ENCODE data around the gene TNFAIP6. TPM values are rescaled to one million over a fixed set of nuclear protein-coding genes. Genes with fewer than 3 reads are reported as not detected.
"Not testable (repeated sequence)": the region's sequence is repeated elsewhere in the genome, so short reads cannot be mapped to it uniquely, and the experiment has no call there.

TNFAIP6 gene
- not detected in 2 replicates for total RNA-seq

- H3K36me3 Mint-ChIP-seq (ENCODE audit: low read depth): no peaks in the 10 kb centered on the region
Observed at GRCh38 chr2:151357359-151357758, at the start of gene TNFAIP6. Gene TNFAIP6, plus strand, starts transcription at chr2:151357592. Its CDS starts 75 bp downstream, at chr2:151357667.

GRCh38 chr2:151310313-151310712 is 47.1 kb upstream of the TNFAIP6 start:
- DNase-seq; intact Hi-C loops (cut with micrococcal nuclease); H3K4me1 Mint-ChIP-seq: not testable (repeated sequence)

More at GRCh38 chr2:151357359-151357758, at the start of gene TNFAIP6:
- Mint-ChIP-seq H3K27me3 (peaks cover 18% of the 10 kb centered on the region), H3K4me1 (no peaks in the 10 kb centered on the region), H3K4me3 (no peak within 1 kb of the TSS), H3K9me3 (no peaks in the 10 kb centered on the region), H3K27ac (no peak within 1 kb of the TSS)
- DNase-seq: no peak
- intact Hi-C loops (cut with micrococcal nuclease): no loop called here

GRCh38 chr2:151312440-151312839 is 45.0 kb upstream of the TNFAIP6 start:
- H3K27me3 Mint-ChIP-seq; H3K36me3 Mint-ChIP-seq (ENCODE audit: low read depth); H3K4me1 Mint-ChIP-seq; intact Hi-C loops (cut with micrococcal nuclease); H3K4me3 Mint-ChIP-seq; H3K9me3 Mint-ChIP-seq; H3K27ac Mint-ChIP-seq: not testable (repeated sequence)
- DNase-seq: peak; percentile 20

More at GRCh38 chr2:151310313-151310712, 47.1 kb upstream of the TNFAIP6 start:
- peaks cover 16% of the 10 kb centered on the region for H3K27me3 Mint-ChIP-seq
- H3K4me3 Mint-ChIP-seq; H3K9me3 Mint-ChIP-seq; H3K27ac Mint-ChIP-seq; H3K36me3 Mint-ChIP-seq (ENCODE audit: low read depth): not testable (repeated sequence)

GRCh38 chr2:151315381-151315903 is 42.0 kb upstream of the TNFAIP6 start:
- Mint-ChIP-seq H3K9me3 (peaks cover 12% of the 10 kb centered on the region), H3K27me3 (peaks cover 2% of the 10 kb centered on the region), H3K36me3 (ENCODE audit: low read depth) (peaks cover 7% of the 10 kb centered on the region), H3K4me1 (peaks cover 15% of the 10 kb centered on the region), H3K27ac (no peak overlapping the region), H3K4me3 (no peak overlapping the region)
- intact Hi-C loops (cut with micrococcal nuclease): no loop called here
- no peak for DNase-seq

GRCh38 chr2:151325581-151326095 is 31.8 kb upstream of the TNFAIP6 start:
- H3K27ac Mint-ChIP-seq: no peak overlapping the region
- H3K4me1 Mint-ChIP-seq: no peaks in the 10 kb centered on the region
- H3K36me3 Mint-ChIP-seq (ENCODE audit: low read depth): no peaks in the 10 kb centered on the region
- DNase-seq: no peak
- intact Hi-C loops (cut with micrococcal nuclease): no loop called here
- peaks cover 27% of the 10 kb centered on the region for H3K27me3 Mint-ChIP-seq
- no peak overlapping the region for H3K4me3 Mint-ChIP-seq
- peaks cover 2% of the 10 kb centered on the region for H3K9me3 Mint-ChIP-seq

- H3K4me3 Mint-ChIP-seq: no peak overlapping the region
- DNase-seq: no peak
- H3K9me3 Mint-ChIP-seq: no peaks in the 10 kb centered on the region
- peaks cover 30% of the 10 kb centered on the region for H3K27me3 Mint-ChIP-seq
- H3K27ac Mint-ChIP-seq: no peak overlapping the region
- no peaks in the 10 kb centered on the region for H3K36me3 Mint-ChIP-seq (ENCODE audit: low read depth)
- no peaks in the 10 kb centered on the region for H3K4me1 Mint-ChIP-seq
- intact Hi-C loops (cut with micrococcal nuclease): no loop called here
Observed at GRCh38 chr2:151326554-151326953, 30.8 kb upstream of the TNFAIP6 start.

- no peak for DNase-seq
- intact Hi-C loops (cut with micrococcal nuclease): no loop called here
- Mint-ChIP-seq H3K36me3 (ENCODE audit: low read depth) (no peaks in the 10 kb centered on the region), H3K9me3 (no peaks in the 10 kb centered on the region), H3K27ac (no peak overlapping the region), H3K4me3 (no peak overlapping the region), H3K4me1 (no peaks in the 10 kb centered on the region), H3K27me3 (peaks cover 33% of the 10 kb centered on the region)
Observed at GRCh38 chr2:151329998-151330397, 27.4 kb upstream of the TNFAIP6 start.

- Mint-ChIP-seq H3K36me3 (ENCODE audit: low read depth) (no peaks in the 10 kb centered on the region), H3K27me3 (peaks cover 36% of the 10 kb centered on the region), H3K4me1 (peaks cover 8% of the 10 kb centered on the region), H3K9me3 (no peaks in the 10 kb centered on the region), H3K4me3 (no peak overlapping the region), H3K27ac (no peak overlapping the region)
- intact Hi-C loops (cut with micrococcal nuclease): no loop called here
- DNase-seq: no peak
Observed at GRCh38 chr2:151333083-151333482, 24.3 kb upstream of the TNFAIP6 start.

GRCh38 chr2:151334082-151334815 is 23.1 kb upstream of the TNFAIP6 start:
- Mint-ChIP-seq H3K27me3 (peaks cover 34% of the 10 kb centered on the region), H3K4me3 (no peak overlapping the region), H3K4me1 (peaks cover 8% of the 10 kb centered on the region), H3K27ac (no peak overlapping the region), H3K9me3 (no peaks in the 10 kb centered on the region), H3K36me3 (ENCODE audit: low read depth) (no peaks in the 10 kb centered on the region)
- intact Hi-C loops (cut with micrococcal nuclease): no loop called here
- no peak for DNase-seq

- Mint-ChIP-seq H3K9me3 (peaks cover 6% of the 10 kb centered on the region), H3K27me3 (peaks cover 13% of the 10 kb centered on the region)
- intact Hi-C loops (cut with micrococcal nuclease): no loop called here
Observed at GRCh38 chr2:151336863-151337371, 20.5 kb upstream of the TNFAIP6 start.

GRCh38 chr2:151337643-151338042 is 19.7 kb upstream of the TNFAIP6 start:
- DNase-seq: no peak
- Mint-ChIP-seq H3K27me3 (peaks cover 13% of the 10 kb centered on the region), H3K4me3 (no peak overlapping the region), H3K9me3 (peaks cover 6% of the 10 kb centered on the region), H3K36me3 (ENCODE audit: low read depth) (no peaks in the 10 kb centered on the region), H3K4me1 (peaks cover 8% of the 10 kb centered on the region), H3K27ac (no peak overlapping the region)
- intact Hi-C loops (cut with micrococcal nuclease): no loop called here

More at GRCh38 chr2:151336863-151337371, 20.5 kb upstream of the TNFAIP6 start:
- no peak for DNase-seq
- Mint-ChIP-seq H3K4me3 (no peak overlapping the region), H3K36me3 (ENCODE audit: low read depth) (no peaks in the 10 kb centered on the region), H3K4me1 (peaks cover 8% of the 10 kb centered on the region), H3K27ac (no peak overlapping the region)

- H3K36me3 Mint-ChIP-seq (ENCODE audit: low read depth): no peaks in the 10 kb centered on the region
- H3K4me3 Mint-ChIP-seq: no peak overlapping the region
- peaks cover 13% of the 10 kb centered on the region for H3K27me3 Mint-ChIP-seq
- peaks cover 6% of the 10 kb centered on the region for H3K9me3 Mint-ChIP-seq
- no peak for DNase-seq
- no peak overlapping the region for H3K27ac Mint-ChIP-seq
- peaks cover 8% of the 10 kb centered on the region for H3K4me1 Mint-ChIP-seq
- intact Hi-C loops (cut with micrococcal nuclease): no loop called here
Observed at GRCh38 chr2:151338115-151338514, 19.3 kb upstream of the TNFAIP6 start.

GRCh38 chr2:151343073-151343472 is 14.3 kb upstream of the TNFAIP6 start:
- Mint-ChIP-seq H3K4me1 (no peaks in the 10 kb centered on the region), H3K27ac (no peak overlapping the region), H3K4me3 (no peak overlapping the region), H3K9me3 (peaks cover 6% of the 10 kb centered on the region), H3K27me3 (peaks cover 4% of the 10 kb centered on the region), H3K36me3 (ENCODE audit: low read depth) (no peaks in the 10 kb centered on the region)
- DNase-seq: no peak
- intact Hi-C loops (cut with micrococcal nuclease): no loop called here

- H3K27ac Mint-ChIP-seq; H3K9me3 Mint-ChIP-seq; H3K4me1 Mint-ChIP-seq; H3K36me3 Mint-ChIP-seq (ENCODE audit: low read depth); intact Hi-C loops (cut with micrococcal nuclease); H3K27me3 Mint-ChIP-seq; DNase-seq; H3K4me3 Mint-ChIP-seq: not testable (repeated sequence)
Observed at GRCh38 chr2:151344191-151344590, 13.2 kb upstream of the TNFAIP6 start.

All from activated CD4-positive, alpha-beta T cell treated with anti-CD3 and anti-CD28 coated beads, Interleukin-2, amount 10 ng/mL, durations not matched to agents 24 days and 14 days (primary cell).